Measurements from ENCODE around the gene SEL1L2. TPM values are rescaled to one million over a fixed set of nuclear protein-coding genes. Genes with fewer than 3 reads are reported as not detected.
A peak's percentile ranks its signal among the peaks of the same experiment; 100 is the strongest.

Gene SEL1L2
- total RNA-seq, 1 experiment from 2014 or later = not detected

DNA sequence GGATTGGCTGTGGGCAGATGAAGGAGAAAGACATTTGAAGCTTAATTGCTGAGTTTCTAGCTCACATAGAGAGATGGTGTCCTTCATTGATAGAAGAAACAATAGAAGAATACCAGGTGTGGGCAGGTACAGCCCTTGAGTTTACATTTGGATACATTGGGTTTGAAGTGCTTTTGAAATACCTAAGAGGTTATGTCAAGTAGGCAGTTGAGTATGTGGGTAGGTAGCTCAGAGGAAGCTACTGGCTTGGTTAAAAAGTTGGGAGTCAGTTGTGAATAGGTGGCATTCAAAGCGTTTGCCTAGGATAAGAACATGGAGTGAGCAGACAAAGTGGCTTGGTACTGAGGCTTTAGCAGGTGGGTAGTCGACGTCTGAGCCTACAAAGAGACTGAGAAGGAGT lies 180.6 kb downstream of the SEL1L2 start:
- Histone ChIP-seq H3K27me3 (replicated peaks; ENCODE audit: insufficient read depth, low read depth, low read length, poor library complexity) (no peaks in the 10 kb centered on the region), H3K27ac (ENCODE audit: low read depth, low read length, poor library complexity, severe bottlenecking) (no peak overlapping the region), H3K4me1 (ENCODE audit: insufficient read depth, low read length, poor library complexity, severe bottlenecking) (no peaks in the 10 kb centered on the region), H3K36me3 (ENCODE audit: insufficient read depth, low read length, poor library complexity, severe bottlenecking) (peaks cover 73% of the 10 kb centered on the region), H3K9me3 (ENCODE audit: low read depth, low read length, poor library complexity, severe bottlenecking) (no peaks in the 10 kb centered on the region), H3K4me3 (ENCODE audit: low read depth, low read length, poor library complexity, severe bottlenecking) (no peak overlapping the region)
- ChIA-PET POLR2A (ENCODE audit: low non-redundant PET) (no interaction called here), CTCF (no interaction called here)
- TF ChIP-seq, protein P1, sequence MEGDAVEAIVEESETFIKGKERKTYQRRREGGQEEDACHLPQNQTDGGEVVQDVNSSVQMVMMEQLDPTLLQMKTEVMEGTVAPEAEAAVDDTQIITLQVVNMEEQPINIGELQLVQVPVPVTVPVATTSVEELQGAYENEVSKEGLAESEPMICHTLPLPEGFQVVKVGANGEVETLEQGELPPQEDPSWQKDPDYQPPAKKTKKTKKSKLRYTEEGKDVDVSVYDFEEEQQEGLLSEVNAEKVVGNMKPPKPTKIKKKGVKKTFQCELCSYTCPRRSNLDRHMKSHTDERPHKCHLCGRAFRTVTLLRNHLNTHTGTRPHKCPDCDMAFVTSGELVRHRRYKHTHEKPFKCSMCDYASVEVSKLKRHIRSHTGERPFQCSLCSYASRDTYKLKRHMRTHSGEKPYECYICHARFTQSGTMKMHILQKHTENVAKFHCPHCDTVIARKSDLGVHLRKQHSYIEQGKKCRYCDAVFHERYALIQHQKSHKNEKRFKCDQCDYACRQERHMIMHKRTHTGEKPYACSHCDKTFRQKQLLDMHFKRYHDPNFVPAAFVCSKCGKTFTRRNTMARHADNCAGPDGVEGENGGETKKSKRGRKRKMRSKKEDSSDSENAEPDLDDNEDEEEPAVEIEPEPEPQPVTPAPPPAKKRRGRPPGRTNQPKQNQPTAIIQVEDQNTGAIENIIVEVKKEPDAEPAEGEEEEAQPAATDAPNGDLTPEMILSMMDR (conservative IDR thresholded peaks at IDR 0.05; ENCODE audit: low read depth, low read length) = no peak
- TF ChIP-seq EZH2 (IDR thresholded peaks at IDR 0.05; ENCODE audit: borderline replicate concordance, low read depth, low read length, poor library complexity, severe bottlenecking) = no peak
- intact Hi-C loops (cut with micrococcal nuclease; ENCODE audit: unreplicated experiment) = no loop called here
- BruUV-seq (replicated peaks) = no TSS peak
- no peak for DNase-seq (ENCODE audit: low spot score)

- Histone ChIP-seq H3K27me3 (replicated peaks; ENCODE audit: insufficient read depth, low read depth, low read length, poor library complexity) (no peaks in the 10 kb centered on the region), H3K9me3 (ENCODE audit: low read depth, low read length, poor library complexity, severe bottlenecking) (no peaks in the 10 kb centered on the region), H3K36me3 (ENCODE audit: insufficient read depth, low read length, poor library complexity, severe bottlenecking) (peaks cover 73% of the 10 kb centered on the region), H3K4me3 (ENCODE audit: low read depth, low read length, poor library complexity, severe bottlenecking) (no peak overlapping the region), H3K4me1 (ENCODE audit: insufficient read depth, low read length, poor library complexity, severe bottlenecking) (no peaks in the 10 kb centered on the region), H3K27ac (ENCODE audit: low read depth, low read length, poor library complexity, severe bottlenecking) (no peak overlapping the region)
- intact Hi-C loops (cut with micrococcal nuclease; ENCODE audit: unreplicated experiment) = no loop called here
- no TSS peak for BruUV-seq (replicated peaks)
- ChIA-PET POLR2A (ENCODE audit: low non-redundant PET) (no interaction called here), CTCF (no interaction called here)
- no peak for DNase-seq (ENCODE audit: low spot score)
- TF ChIP-seq, protein P1 (conservative IDR thresholded peaks at IDR 0.05; ENCODE audit: low read depth, low read length) = no peak
- no peak for TF ChIP-seq EZH2 (IDR thresholded peaks at IDR 0.05; ENCODE audit: borderline replicate concordance, low read depth, low read length, poor library complexity, severe bottlenecking)
Observed at GRCh38 chr20:13809373-13809772, 181.0 kb downstream of the SEL1L2 start.

- Histone ChIP-seq H3K9me3 (ENCODE audit: low read depth, low read length, poor library complexity, severe bottlenecking) (no peaks in the 10 kb centered on the region), H3K4me1 (ENCODE audit: insufficient read depth, low read length, poor library complexity, severe bottlenecking) (no peaks in the 10 kb centered on the region), H3K27me3 (replicated peaks; ENCODE audit: insufficient read depth, low read depth, low read length, poor library complexity) (no peaks in the 10 kb centered on the region), H3K36me3 (ENCODE audit: insufficient read depth, low read length, poor library complexity, severe bottlenecking) (peaks cover 86% of the 10 kb centered on the region), H3K4me3 (ENCODE audit: low read depth, low read length, poor library complexity, severe bottlenecking) (no peak overlapping the region), H3K27ac (ENCODE audit: low read depth, low read length, poor library complexity, severe bottlenecking) (no peak overlapping the region)
- peak; percentile 14 for DNase-seq (ENCODE audit: low spot score)
- CTCF ChIA-PET = no interaction called here
- POLR2A ChIA-PET (ENCODE audit: low non-redundant PET) = no interaction called here
- intact Hi-C loops (cut with micrococcal nuclease; ENCODE audit: unreplicated experiment) = no loop called here
- TF ChIP-seq EZH2 (IDR thresholded peaks at IDR 0.05; ENCODE audit: borderline replicate concordance, low read depth, low read length, poor library complexity, severe bottlenecking) = no peak
- TF ChIP-seq, protein P1 (conservative IDR thresholded peaks at IDR 0.05; ENCODE audit: low read depth, low read length) = no peak
- BruUV-seq (replicated peaks) = no TSS peak
Observed at GRCh38 chr20:13800728-13801134, 189.7 kb downstream of the SEL1L2 start.

Measured in A673 (cell line).